IgD-negative memory B cell (primary cell): Measurements from ENCODE around the gene RBM6. TPM values are rescaled to one million over a fixed set of nuclear protein-coding genes. Genes with fewer than 3 reads are reported as not detected.

Experiments used
- polyA plus RNA-seq: library from polyadenylated mRNA; unstranded; fragments of 300-500 nt; fragmentation: Illumina TruSeq; gene quantifications from one replicate; pipeline ENCODE4 v1.2.3, GENCODE V29; 2021

The RBM6 gene
- polyA plus RNA-seq, 1 donor from 2014 or later = 65.1 TPM

Other genes with a start within 250 kb of the RBM6 start
- gene AMIGO3, start 220.5 kb upstream of the RBM6 start, polyA plus RNA-seq = 1.5 TPM
- 27.5 TPM for gene GMPPB, start 216.2 kb upstream of the RBM6 start, polyA plus RNA-seq
- 28.7 TPM for gene IP6K1, start 153.6 kb upstream of the RBM6 start, polyA plus RNA-seq
- not detected for gene CDHR4, start 140.3 kb upstream of the RBM6 start, polyA plus RNA-seq
- gene INKA1, start 136.9 kb upstream of the RBM6 start, polyA plus RNA-seq = 35.5 TPM
- 61.5 TPM for gene UBA7, start 126.2 kb upstream of the RBM6 start, polyA plus RNA-seq
- gene TRAIP, start 83.6 kb upstream of the RBM6 start, polyA plus RNA-seq = 5.4 TPM
- gene CAMKV, start 70.2 kb upstream of the RBM6 start, polyA plus RNA-seq = not detected
- 1.2 TPM for gene MST1R, start 36.3 kb upstream of the RBM6 start, polyA plus RNA-seq
- 12.1 TPM for gene MON1A, start 10.3 kb upstream of the RBM6 start, polyA plus RNA-seq
- 47.4 TPM for gene RBM5, start 148.8 kb downstream of the RBM6 start, polyA plus RNA-seq
- not detected for gene SEMA3F, start 215.2 kb downstream of the RBM6 start, polyA plus RNA-seq